Measurements from ENCODE around the gene TRAPPC12. TPM values are rescaled to one million over a fixed set of nuclear protein-coding genes. Genes with fewer than 3 reads are reported as not detected.

TRAPPC12 gene
- total RNA-seq, 1 experiment from 2014 or later: 86.0 TPM

GRCh38 chr2:3450385-3451010 lies 71.0 kb downstream of the TRAPPC12 start:
- Mint-ChIP-seq H3K4me1 (peaks cover 3 to 5% of the 10 kb centered on the region in 2 experiments; a peak in 2 of 4 replicates), H3K27me3 (ENCODE audit: low read depth) (no peaks in the 10 kb centered on the region; the same call in 1 of the 2 replicates), H3K4me3 (no peak overlapping the region), H3K9me3 (no peaks in the 10 kb centered on the region), H3K36me3 (ENCODE audit: insufficient read depth in 1 of 3, low read depth in 3 of 3) (peaks cover 11 to 45% (median 26%) of the 10 kb centered on the region in 3 experiments), H3K27ac (no peak overlapping the region; a peak in 1 of 7 replicates)
- Histone ChIP-seq H2BK5ac (ENCODE audit: insufficient read length, low read length) (no peak overlapping the region), H3K4me1 (ENCODE audit: insufficient read depth, low read length) (no peaks in the 10 kb centered on the region), H4K91ac (ENCODE audit: insufficient read length, low read depth, low read length) (no peak overlapping the region), H2BK120ac (ENCODE audit: low read depth, low read length, poor library complexity, severe bottlenecking) (no peak overlapping the region), H3K14ac (ENCODE audit: insufficient read depth, low read length) (no peak overlapping the region), H2AK5ac (ENCODE audit: insufficient read length, low read length) (no peak overlapping the region), H3K4me2 (ENCODE audit: insufficient read depth, insufficient read length, low read length) (no peak overlapping the region), H3K23me2 (ENCODE audit: insufficient read length, low read depth, low read length, poor library complexity, severe bottlenecking) (no peaks in the 10 kb centered on the region), H3K23ac (ENCODE audit: insufficient read length, low read depth, low read length) (no peak overlapping the region), H3K79me2 (ENCODE audit: insufficient read depth, low read length) (no peaks in the 10 kb centered on the region), H3K79me1 (ENCODE audit: insufficient read depth, low read depth, low read length, poor library complexity, severe bottlenecking) (no peaks in the 10 kb centered on the region), H3K4ac (ENCODE audit: low read depth, low read length) (no peak overlapping the region), H3T11ph (ENCODE audit: low read length) (no peak overlapping the region), H3K18ac (ENCODE audit: insufficient read length, low read depth, low read length) (no peak overlapping the region), H3K9me3 (ENCODE audit: control insufficient read depth, low read depth, low read length) (no peaks in the 10 kb centered on the region), H2AFZ (ENCODE audit: low read length) (no peak overlapping the region), H2BK15ac (ENCODE audit: low read depth, low read length) (no peak overlapping the region), H4K8ac (replicated peaks; ENCODE audit: insufficient read length, low read depth, low read length) (no peak overlapping the region), H3K27me3 (ENCODE audit: insufficient read depth, low read length) (no peaks in the 10 kb centered on the region), H4K20me1 (ENCODE audit: control insufficient read depth, insufficient read depth, insufficient read length) (no peaks in the 10 kb centered on the region), H3K9ac (ENCODE audit: extremely low read depth, insufficient read length, low read length) (no peak overlapping the region), H4K5ac (ENCODE audit: insufficient read length, low read depth, low read length) (no peak overlapping the region), H3K27ac (ENCODE audit: insufficient read length, low read depth, low read length) (no peak overlapping the region), H2BK20ac (ENCODE audit: low read depth, low read length, poor library complexity, severe bottlenecking) (no peak overlapping the region), H2BK12ac (ENCODE audit: insufficient read length, low read depth, low read length) (no peak overlapping the region), H3K56ac (ENCODE audit: insufficient read length, low read depth, low read length) (no peak overlapping the region)
- TF ChIP-seq, protein P1, sequence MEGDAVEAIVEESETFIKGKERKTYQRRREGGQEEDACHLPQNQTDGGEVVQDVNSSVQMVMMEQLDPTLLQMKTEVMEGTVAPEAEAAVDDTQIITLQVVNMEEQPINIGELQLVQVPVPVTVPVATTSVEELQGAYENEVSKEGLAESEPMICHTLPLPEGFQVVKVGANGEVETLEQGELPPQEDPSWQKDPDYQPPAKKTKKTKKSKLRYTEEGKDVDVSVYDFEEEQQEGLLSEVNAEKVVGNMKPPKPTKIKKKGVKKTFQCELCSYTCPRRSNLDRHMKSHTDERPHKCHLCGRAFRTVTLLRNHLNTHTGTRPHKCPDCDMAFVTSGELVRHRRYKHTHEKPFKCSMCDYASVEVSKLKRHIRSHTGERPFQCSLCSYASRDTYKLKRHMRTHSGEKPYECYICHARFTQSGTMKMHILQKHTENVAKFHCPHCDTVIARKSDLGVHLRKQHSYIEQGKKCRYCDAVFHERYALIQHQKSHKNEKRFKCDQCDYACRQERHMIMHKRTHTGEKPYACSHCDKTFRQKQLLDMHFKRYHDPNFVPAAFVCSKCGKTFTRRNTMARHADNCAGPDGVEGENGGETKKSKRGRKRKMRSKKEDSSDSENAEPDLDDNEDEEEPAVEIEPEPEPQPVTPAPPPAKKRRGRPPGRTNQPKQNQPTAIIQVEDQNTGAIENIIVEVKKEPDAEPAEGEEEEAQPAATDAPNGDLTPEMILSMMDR (conservative IDR thresholded peaks at IDR 0.05): no peak
- DNase-seq: no peak
- no CpG with 5 or more reads among the region's 16 CpGs for WGBS (ENCODE audit: extremely low coverage, insufficient read length, low lambda C conversion rate)

Data from H9 (cell line).